AG09319 (cell line): ENCODE data around the gene SCAMP2.

ENCODE experiments used
- DNase-seq: peaks from one replicate; pipeline ENCODE4 v3.0.0-alpha.2; 2010; ENCODE audit warnings: low read depth; ENCODE audit errors: extremely low read depth
- TF ChIP-seq, protein P1 (sequence below): IDR thresholded peaks from 2 replicates; pipeline ENCODE4 v1.5.1; 2011; ENCODE audit warnings: low read depth, mild to moderate bottlenecking, inconsistent platforms, low read length, moderate library complexity

Gene SCAMP2

DNA sequence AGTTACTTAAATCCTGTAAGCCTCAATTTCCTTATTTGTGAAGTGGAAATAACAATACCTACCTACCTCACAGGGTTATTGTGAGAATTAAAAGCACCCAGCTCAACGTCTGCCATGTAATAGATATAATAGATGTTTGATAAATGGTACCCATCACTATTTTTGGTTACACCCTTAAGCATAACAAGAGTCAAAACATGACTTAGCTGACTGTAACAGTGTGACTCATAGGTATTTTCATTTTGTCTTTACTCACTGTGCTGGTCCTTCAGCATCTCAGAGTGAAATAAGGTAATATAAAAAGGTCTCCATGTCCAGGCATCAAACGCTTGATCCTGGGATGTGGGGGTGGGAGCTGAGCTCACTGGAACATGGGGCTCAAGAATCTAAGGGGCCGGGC is 43.7 kb downstream of the SCAMP2 start:
- DNase-seq = no peak
- TF ChIP-seq, protein P1, sequence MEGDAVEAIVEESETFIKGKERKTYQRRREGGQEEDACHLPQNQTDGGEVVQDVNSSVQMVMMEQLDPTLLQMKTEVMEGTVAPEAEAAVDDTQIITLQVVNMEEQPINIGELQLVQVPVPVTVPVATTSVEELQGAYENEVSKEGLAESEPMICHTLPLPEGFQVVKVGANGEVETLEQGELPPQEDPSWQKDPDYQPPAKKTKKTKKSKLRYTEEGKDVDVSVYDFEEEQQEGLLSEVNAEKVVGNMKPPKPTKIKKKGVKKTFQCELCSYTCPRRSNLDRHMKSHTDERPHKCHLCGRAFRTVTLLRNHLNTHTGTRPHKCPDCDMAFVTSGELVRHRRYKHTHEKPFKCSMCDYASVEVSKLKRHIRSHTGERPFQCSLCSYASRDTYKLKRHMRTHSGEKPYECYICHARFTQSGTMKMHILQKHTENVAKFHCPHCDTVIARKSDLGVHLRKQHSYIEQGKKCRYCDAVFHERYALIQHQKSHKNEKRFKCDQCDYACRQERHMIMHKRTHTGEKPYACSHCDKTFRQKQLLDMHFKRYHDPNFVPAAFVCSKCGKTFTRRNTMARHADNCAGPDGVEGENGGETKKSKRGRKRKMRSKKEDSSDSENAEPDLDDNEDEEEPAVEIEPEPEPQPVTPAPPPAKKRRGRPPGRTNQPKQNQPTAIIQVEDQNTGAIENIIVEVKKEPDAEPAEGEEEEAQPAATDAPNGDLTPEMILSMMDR = no peak

DNA sequence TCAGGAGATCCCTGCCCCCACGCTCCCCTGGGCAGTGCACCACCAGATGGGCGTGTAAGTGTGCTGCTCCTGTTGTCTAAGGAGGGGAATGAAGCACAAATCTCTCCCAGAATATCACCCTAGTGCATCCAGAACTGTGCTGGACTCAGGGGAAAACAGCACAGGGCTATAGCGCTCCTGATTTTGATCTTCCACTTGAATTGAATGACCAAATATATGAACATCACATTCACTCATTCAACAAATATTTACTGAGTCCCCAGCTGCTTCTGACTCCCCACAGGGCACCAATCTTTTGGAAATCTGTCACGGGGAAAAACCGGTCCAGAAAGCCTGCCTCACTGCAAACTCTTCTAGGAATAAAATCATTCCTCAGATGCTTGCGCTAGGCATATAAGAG is 44.3 kb downstream of the SCAMP2 start:
- TF ChIP-seq, protein P1 = no peak

GRCh38 chr15:74827614-74828013 is 45.6 kb downstream of the SCAMP2 start:
- DNase-seq = no peak
- TF ChIP-seq, protein P1 = no peak

More for the DNA sequence above, 44.3 kb downstream of the SCAMP2 start:
- no peak for DNase-seq

DNA sequence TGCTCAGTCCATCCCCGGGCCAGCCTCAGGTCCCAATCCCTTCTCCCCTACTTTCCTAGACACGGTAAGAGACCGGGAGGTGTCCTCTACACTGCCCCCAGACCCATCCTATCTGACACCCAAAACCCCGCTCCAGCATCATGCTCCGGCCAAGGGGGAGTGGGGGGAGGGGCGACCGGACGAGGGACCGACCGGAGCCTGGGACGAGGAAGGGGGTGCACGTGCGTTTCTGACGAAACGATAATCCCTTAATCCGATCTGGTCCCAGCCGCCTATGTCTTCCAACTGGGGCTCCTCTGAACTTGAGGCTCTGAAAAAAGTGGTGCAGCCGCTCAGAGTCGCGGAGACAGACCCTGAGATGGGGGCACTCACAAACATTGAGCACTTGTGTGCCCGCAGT is 46.2 kb downstream of the SCAMP2 start:
- TF ChIP-seq, protein P1 = no peak
- DNase-seq = no peak

- TF ChIP-seq, protein P1 = no peak
- DNase-seq = no peak
These were observed 46.8 kb downstream of the SCAMP2 start, which contains the start of gene CPLX3 for GRCh38 chr15:74826364-74826819. CPLX3 (plus strand) TSS chr15:74826627; CDS start chr15:74826704, 77 bp downstream.

DNA sequence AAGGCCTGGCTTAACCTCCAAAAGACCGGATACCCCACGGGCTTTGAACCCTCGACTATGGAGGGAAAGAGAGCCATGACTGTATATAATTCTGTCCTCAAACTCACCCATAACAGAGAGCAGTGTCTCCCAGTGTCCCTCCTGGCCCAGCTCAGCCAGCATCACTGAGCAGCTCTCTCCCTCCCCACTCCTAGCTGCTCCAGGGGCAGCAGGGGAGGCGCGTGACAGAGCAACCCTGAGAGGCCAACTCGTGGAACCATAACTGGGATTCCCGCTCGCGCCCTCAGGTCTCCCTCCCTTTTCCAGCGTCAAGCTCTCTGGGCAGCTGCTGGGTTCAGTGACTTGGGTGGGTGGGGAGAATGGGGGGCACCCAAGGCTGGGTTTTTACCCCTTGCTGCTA is 47.3 kb downstream of the SCAMP2 start:
- DNase-seq = no peak
- TF ChIP-seq, protein P1 = no peak

DNA sequence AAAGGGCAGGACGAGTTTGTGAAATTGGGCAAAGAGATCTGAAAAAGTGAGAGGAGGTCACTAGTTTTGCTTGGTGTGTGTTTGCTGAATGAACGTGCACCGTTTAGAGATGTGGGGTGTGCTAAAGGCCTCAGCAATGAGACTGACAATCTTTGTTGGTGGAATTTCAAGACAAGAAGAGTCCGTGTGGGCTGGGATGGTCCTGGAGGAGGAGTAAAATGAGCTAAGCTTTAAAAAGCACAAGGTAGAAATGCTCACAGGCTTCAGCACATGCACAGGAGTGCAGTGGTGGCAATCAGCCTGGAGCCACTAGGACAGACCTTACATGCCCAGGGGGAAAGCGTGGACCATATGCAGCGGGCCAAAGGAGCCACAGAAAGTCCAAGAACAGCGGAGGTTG is 48.2 kb downstream of the SCAMP2 start:
- DNase-seq = no peak
- TF ChIP-seq, protein P1 = no peak
